Measurements from ENCODE around the gene ZNF35.

- no peak for TF ChIP-seq EP300 (IDR thresholded peaks at IDR 0.05; ENCODE audit: borderline replicate concordance)
- no peak for TF ChIP-seq CREB1 (IDR thresholded peaks at IDR 0.05; ENCODE audit: low read depth)
- no peak for TF ChIP-seq REST (IDR thresholded peaks at IDR 0.05; ENCODE audit: low read depth)
Observed at GRCh38 chr3:44669760-44670159, 21.2 kb downstream of the ZNF35 start.
